GM21786 (cell line): ENCODE data around the gene NDUFC1.

Experiments used
- ATAC-seq: cut with Tn5 transposase; IDR thresholded peaks from one replicate; pipeline ENCODE4 v1.9.1; 2021; ENCODE audit not compliant: unreplicated experiment

NDUFC1 gene

DNA sequence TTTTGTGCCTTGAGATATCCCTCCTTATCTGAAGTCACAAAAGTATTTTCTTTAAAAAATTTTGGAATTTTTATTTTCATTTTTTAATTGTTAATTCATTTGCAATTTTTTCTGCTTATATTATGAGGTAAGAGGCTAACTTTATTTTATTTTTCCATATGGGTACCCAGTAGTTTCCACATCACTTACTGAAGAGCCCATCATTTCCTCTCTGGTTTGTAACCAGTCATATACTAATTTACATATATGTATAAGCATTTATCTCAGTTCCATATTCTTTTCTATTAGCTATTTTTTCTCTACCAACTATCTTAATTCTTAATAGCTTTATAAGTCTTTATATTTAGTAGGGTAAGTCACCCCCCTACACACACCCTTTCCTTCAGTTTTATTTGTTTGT is 49.2 kb downstream of the NDUFC1 start:
- ATAC-seq: no peak

DNA sequence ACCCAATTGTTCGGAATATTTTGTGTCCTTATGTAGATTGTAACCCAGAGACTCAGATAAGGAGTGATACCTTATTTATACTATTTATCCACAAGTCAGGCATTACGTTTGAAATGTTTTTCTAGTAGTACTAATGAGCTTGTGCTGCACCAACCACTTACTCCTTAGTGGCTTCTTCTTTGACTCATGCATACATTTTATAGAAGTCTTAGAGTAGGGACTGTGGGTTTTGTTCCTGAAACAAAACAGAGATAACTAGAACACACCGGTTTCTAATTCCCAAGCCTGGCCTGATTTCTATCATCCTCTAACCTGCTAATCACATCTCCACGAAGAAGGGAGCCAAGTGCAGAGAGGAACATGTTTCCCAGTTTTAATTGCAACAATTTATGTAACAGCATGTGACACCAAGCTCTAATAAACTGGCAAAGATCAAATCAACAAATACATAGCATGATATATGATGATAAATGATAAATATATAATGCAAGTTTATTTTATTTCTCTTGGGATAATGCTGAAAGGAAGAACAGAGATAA is 54.5 kb downstream of the NDUFC1 start:
- no peak for ATAC-seq

DNA sequence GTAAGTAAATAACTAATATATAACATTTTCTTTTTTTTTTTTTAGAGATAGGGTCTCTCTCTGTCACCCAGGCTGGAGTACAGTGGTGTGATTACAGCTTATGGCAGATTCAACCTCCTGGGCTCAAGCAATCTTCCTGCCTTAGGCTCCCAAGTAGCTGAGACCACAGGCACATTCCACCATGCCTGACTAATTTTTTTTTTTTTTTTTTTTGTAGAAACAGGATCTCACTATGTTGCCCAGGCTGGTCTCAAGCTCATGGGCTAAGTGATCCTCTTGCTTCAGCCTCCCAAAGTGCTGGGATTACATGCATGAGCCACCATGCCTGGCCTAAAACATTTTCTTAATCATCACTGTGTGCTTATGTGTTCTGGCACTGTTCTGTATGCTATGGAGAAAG is 55.0 kb downstream of the NDUFC1 start:
- no peak for ATAC-seq

DNA sequence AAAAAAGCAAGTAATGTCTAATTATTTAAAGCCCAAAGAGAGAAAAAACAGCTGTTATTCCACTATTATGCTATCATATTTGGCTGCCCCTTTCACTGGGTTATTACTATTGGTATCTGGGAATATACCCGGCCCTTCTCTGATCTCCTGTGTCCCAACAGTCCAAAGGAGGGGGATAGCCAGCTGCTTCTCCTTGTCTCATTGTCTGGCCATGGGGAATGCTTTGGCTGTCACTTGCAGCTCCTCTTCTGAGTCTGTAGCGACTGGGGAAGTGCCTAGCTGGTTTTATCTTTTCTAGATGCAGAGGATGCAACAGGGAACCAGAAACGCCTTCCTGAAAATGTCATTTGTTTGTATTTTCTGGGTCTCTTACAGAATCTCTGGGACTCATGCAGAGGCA is 56.1 kb downstream of the NDUFC1 start:
- no peak for ATAC-seq

DNA sequence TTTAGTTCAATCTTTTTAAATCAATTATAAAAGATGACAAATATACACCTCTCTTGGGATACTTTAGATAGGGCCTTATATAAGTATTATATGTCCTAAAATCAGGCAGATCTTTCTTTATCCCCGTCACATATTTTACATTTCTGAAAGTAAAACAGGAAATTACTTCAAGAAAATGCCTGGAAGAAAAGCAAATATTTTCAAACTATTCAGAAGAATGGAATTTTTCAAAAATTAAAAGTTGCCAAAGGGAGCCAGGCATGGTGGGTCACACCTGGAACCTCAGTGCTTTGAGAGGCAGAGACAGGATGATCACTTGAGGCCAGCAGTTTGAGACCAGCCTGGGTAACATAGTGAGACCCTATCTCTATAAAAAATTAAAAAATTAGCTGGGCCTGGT is 56.7 kb downstream of the NDUFC1 start:
- no peak for ATAC-seq

DNA sequence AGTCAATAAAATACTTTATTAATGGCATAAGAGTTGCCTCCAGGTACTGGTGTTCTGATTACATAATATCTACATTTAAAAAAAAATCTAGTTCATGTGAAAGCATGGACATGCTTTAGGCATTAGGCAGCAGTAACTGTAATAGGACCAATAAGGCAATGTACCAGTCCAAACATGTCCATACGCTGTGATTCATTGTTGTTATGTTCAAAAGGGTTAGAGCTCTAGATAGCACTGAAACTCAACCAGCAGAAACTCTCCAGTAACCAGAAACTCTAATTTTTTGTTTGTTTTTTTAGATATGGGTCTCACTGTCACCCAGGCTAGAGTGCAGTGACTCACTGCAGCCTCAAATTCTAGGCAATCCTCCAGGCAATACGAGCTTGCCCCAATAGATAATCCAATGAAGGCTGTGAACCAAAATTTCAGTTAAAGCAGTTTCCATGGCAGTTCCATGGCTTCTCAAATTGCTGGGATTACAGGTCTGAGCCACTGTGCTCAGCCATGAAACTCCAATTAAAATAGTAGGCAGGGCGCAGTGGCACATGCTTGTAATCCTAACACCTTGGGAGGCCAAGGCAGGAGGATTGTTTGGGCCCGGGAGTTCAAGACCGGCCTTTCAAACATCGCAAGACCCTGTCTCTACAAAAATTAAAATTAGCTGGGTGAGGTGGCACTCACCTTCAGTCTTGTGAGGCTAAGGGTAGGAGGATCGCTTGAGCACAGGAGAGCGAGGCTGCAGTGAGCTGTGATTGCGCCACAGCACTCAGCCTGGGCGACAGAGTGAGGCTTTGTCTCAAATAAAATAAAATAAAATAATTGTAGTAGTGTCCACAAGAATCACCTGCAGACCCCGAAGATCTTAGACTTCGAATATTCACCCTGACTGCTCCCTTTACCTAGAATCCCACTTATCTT is 58.6 kb downstream of the NDUFC1 start:
- ATAC-seq: no peak

DNA sequence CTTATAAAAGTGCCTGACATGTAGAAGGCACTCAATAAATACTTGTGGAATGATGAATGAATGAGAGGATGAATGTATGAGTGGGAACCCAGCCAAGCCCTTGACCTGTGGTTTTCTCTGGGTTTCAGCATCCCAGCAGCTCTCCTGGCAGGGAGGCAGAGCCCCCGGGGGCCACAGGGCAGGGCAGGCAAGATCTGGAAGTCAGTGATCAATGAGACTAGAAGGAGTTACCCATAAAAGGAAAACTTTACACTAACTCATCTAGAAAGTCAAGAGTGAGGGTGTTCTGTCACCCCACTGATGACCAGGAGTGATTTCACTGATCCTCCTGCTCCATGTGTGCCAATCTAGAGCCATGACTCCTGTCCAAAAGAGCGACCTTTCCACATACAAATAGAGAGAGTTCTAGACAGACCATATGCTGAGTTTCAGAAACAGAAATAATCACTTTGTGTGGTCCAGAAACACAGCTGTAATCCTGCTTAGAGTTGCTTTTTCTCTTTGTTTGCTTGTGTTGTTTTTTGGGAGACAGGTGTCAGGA is 59.7 kb downstream of the NDUFC1 start:
- no peak for ATAC-seq

DNA sequence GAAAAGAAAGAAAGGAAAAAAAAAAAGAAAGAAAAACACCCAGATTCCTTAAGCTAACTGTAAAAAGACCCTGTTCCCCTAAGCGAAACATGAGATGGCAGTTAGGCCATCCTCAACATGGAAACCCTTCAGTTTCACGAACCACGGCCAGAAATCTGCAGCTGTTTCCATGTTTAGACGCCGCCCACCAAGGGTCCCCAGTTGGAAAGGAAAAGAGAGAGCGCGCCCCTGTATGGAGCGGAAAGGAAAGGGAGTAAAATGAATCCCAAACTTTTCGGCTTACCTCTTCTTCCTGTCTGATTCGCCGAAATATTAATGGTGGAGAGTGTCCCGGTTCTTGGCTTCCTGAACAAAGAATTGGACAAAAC is 60.5 kb downstream of the NDUFC1 start:
- no peak for ATAC-seq

DNA sequence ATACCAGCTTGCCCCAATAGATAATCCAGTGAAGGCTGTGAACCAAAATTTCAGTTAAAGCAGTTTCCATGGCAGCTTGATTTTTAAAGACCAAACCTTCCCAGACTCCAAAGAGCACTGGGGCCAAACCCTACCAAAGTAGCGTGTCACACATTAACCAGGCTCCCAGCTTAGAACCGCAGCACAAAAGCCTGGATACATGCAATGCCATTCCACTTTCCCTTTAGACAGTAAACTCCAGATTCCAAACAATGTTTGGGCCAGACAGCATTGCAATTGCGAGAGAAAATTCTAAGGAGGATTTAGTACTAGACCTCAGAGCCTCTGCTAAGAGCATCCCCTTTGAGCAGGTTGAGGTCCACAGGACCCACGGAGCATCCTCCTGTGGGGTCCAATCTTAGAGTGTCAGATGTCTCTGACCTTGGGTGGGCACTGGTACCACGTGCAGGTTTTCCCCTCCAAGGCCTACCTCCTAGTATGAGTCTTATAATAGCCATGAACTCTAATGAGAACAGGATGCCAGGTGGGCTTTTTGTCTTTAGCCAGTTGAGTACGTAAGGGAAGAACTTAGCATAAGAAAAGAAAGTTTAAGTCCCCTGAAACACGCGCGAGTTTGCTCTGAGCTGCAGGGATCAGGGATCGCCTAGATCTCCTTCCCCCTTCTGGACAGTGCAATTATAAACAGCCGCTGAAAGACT is 61.0 kb downstream of the NDUFC1 start:
- no peak for ATAC-seq
